Measurements from ENCODE around the gene PLA2R1. TPM values are rescaled to one million over a fixed set of nuclear protein-coding genes. Genes with fewer than 3 reads are reported as not detected.

The PLA2R1 gene
- total RNA-seq, 1 donor from 2014 or later = 9.0 TPM

- Histone ChIP-seq H3K4me3 (no peak overlapping the region), H3K27me3 (no peaks in the 10 kb centered on the region), H3K27ac (no peak overlapping the region), H3K9me3 (no peaks in the 10 kb centered on the region), H3K36me3 (no peaks in the 10 kb centered on the region), H3K4me1 (no peaks in the 10 kb centered on the region)
- ATAC-seq (no peak), DNase-seq (no peak)
- TF ChIP-seq CTCF (IDR thresholded peaks at IDR 0.05) = no peak
- intact Hi-C loops (cut with DNase I) = no loop called here
These were observed 16.7 kb downstream of the PLA2R1 start for GRCh38 chr2:160045703-160046210.

- ATAC-seq (no peak), DNase-seq (no peak)
- Histone ChIP-seq H3K9me3 (no peaks in the 10 kb centered on the region), H3K4me3 (no peak overlapping the region), H3K27me3 (no peaks in the 10 kb centered on the region), H3K36me3 (no peaks in the 10 kb centered on the region), H3K4me1 (peaks cover 3% of the 10 kb centered on the region), H3K27ac (no peak overlapping the region)
- no peak for TF ChIP-seq CTCF (IDR thresholded peaks at IDR 0.05)
- intact Hi-C loops (cut with DNase I) = no loop called here
These were observed 17.7 kb downstream of the PLA2R1 start for GRCh38 chr2:160044728-160045127.

GRCh38 chr2:160043265-160043664, 19.1 kb downstream of the PLA2R1 start:
- Histone ChIP-seq H3K4me3 (no peak overlapping the region), H3K27ac (no peak overlapping the region), H3K4me1 (peaks cover 4% of the 10 kb centered on the region), H3K9me3 (no peaks in the 10 kb centered on the region), H3K27me3 (no peaks in the 10 kb centered on the region), H3K36me3 (no peaks in the 10 kb centered on the region)
- intact Hi-C loops (cut with DNase I) = no loop called here
- ATAC-seq = no peak
- no peak for DNase-seq
- no peak for TF ChIP-seq CTCF (IDR thresholded peaks at IDR 0.05)

- no peaks in the 10 kb centered on the region for H3K27me3 ChIP-seq
- no peak for TF ChIP-seq CTCF (IDR thresholded peaks at IDR 0.05)
- no peak overlapping the region for H3K27ac ChIP-seq
- H3K36me3 ChIP-seq = no peaks in the 10 kb centered on the region
- DNase-seq = no peak
- no peak overlapping the region for H3K4me3 ChIP-seq
- no peaks in the 10 kb centered on the region for H3K9me3 ChIP-seq
- no peak for ATAC-seq
- intact Hi-C loops (cut with DNase I) = no loop called here
- H3K4me1 ChIP-seq = peaks cover 4% of the 10 kb centered on the region
These were observed 20.4 kb downstream of the PLA2R1 start for GRCh38 chr2:160042054-160042453.

- intact Hi-C loops (cut with DNase I) = no loop called here
- no peak overlapping the region for H3K27ac ChIP-seq
- no peak for DNase-seq
- peaks cover 4% of the 10 kb centered on the region for H3K4me1 ChIP-seq
- H3K27me3 ChIP-seq = no peaks in the 10 kb centered on the region
- H3K9me3 ChIP-seq = no peaks in the 10 kb centered on the region
- H3K4me3 ChIP-seq = no peak overlapping the region
- H3K36me3 ChIP-seq = no peaks in the 10 kb centered on the region
- no peak for ATAC-seq
- no peak for TF ChIP-seq CTCF (IDR thresholded peaks at IDR 0.05)
These were observed 21.3 kb downstream of the PLA2R1 start for GRCh38 chr2:160041091-160041490.

Data from upper lobe of right lung (tissue), 1 donor.